Choroid plexus epithelial cell (primary cell): ENCODE measurements around the gene LOXL3.
A peak's percentile ranks its signal among the peaks of the same experiment; 100 is the strongest.
"Not testable (repeated sequence)": the region's sequence is repeated elsewhere in the genome, so short reads cannot be mapped to it uniquely, and the experiment has no call there.

Experiments used
- DNase-seq: peaks from one replicate; pipeline ENCODE4 v3.0.0-alpha.2; 2010; ENCODE audit warnings: low read depth
- H3K4me3 ChIP-seq: 2 replicates; pipeline ENCODE4 v1.5.1; 2011; ENCODE audit warnings: low read depth, mild to moderate bottlenecking, control low read depth, low read length, moderate library complexity
- CTCF ChIP-seq: conservative IDR thresholded peaks from 2 replicates; pipeline ENCODE4 v1.5.1; 2011; ENCODE audit warnings: low read depth, mild to moderate bottlenecking, control low read depth, inconsistent platforms, low read length, moderate library complexity

Gene LOXL3

GRCh38 chr2:74495440-74495839, 58.3 kb downstream of the LOXL3 start:
- DNase-seq: no peak
- no peak overlapping the region for H3K4me3 ChIP-seq
- no peak for TF ChIP-seq CTCF

GRCh38 chr2:74493546-74493945, 60.2 kb downstream of the LOXL3 start:
- no peak for TF ChIP-seq CTCF
- DNase-seq: no peak

GRCh38 chr2:74491648-74492544, 61.8 kb downstream of the LOXL3 start:
- no peak for DNase-seq
- H3K4me3 ChIP-seq: no peak overlapping the region
- no peak for TF ChIP-seq CTCF

More at GRCh38 chr2:74493546-74493945, 60.2 kb downstream of the LOXL3 start:
- no peak overlapping the region for H3K4me3 ChIP-seq

DNA sequence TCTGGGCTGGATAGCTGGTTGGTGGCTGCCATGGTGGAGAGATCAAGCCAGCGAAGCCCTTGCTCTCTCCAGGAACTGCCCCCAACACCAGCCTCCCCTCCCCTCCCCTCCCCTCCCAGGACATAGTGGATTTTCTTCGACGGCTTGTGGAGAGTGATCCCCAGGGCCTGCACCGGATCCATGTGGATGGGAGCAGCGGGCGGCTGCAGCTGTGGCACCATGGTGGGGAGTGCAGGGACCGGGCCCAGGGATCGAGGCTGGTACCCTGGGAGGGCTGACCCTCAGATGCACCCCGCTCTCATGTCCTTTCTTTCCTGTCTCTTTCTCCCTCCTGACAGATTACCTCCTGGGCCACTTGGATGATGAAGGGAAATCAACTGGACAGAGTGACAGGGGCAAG, 63.8 kb downstream of the LOXL3 start:
- no peak overlapping the region for H3K4me3 ChIP-seq
- no peak for DNase-seq
- no peak for TF ChIP-seq CTCF

DNA sequence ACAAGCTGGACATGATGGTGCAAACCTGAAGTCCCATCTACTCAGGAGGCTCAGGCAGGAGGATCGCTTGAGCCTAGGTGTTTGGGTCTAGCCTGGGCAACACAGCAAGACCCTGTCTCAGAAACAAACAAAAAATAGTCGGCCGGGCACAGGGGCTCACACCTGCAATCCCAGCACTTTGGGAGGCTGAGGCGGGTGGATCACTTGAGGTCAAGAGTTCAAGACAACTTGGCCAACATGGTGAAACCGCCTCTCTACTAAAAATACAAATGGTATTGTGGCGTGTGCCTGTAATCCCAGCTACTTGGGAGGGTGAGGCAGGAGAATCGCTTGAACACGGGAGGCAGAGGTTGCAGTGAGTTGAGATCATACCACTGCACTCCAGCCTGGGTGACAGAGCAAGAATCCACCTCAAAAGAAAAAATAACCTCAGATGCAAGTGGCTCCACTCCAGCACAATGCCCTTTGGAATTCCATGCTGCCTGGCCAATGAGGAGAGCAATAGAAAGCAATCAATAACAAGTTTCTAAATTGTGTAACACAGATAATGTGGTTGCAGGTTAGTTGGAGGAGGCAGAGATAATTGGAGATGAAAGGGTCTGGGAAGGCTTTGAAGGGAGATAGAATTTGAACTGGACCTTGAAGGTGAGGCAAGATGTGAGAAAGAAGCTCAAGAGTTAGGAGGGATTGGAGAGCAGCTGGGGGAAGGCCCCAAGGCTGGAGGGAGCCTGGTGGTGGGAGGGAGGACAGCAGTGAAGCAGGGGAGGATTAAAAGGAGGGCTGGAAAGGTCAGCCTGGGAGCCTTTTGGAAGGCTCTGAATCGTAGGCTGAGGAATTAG, 64.9 kb downstream of the LOXL3 start:
- no peak for TF ChIP-seq CTCF

DNA sequence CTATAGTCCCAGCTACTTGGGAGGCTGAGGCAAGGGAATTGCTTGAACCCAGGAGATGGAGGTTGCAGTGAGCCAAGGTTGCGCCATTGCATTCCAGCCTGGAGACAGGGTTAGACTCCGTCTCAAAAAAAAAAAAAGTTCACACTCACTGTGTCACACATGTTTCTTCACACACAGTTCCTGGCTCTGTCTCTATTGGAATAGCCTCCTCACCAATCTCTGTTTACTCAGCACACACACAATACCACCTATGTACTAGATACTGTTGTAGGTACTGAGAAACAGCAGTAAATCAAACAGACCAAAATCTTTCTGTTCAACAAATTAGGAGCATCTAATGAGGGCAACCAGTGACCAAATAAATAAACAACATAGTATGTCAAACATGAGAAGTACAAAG, 67.6 kb downstream of the LOXL3 start:
- H3K4me3 ChIP-seq: no peak overlapping the region
- no peak for DNase-seq
- no peak for TF ChIP-seq CTCF

More for the DNA sequence above, 64.9 kb downstream of the LOXL3 start:
- no peak overlapping the region for H3K4me3 ChIP-seq
- no peak for DNase-seq

DNA sequence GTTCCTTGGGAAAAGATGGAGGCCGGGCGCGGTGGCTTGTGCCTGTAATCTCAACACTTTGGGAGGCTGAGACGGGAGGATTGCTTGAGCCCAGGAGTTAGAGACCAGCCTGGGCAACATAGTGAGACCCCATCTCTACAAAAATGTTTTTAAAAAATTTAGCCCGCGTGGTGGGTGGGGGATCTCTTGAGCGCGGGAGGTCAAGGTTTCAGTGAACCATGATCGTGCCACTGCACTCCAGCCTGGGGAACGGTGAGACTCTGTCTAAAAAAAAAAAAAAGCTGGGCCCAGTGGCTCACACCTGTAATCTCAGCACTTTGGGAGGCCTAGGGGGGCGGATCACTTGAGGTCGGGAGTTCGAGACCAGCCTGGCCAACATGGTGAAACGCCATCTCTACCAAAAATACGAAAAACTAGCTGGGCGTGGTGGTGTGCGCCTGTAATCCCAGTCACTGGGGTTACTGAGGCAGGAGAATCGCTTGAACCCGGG, 70.0 kb downstream of the LOXL3 start:
- peak overlapping the region; percentile 94 for H3K4me3 ChIP-seq

More for the DNA sequence above, 70.0 kb downstream of the LOXL3 start:
- not testable (repeated sequence) for DNase-seq
